GM18867 (cell line): ENCODE results near the gene MEGF11.
"Not testable (repeated sequence)": the region's sequence is repeated elsewhere in the genome, so short reads cannot be mapped to it uniquely, and the experiment has no call there.

Experiments
- ATAC-seq: cut with Tn5 transposase; IDR thresholded peaks from one replicate; pipeline ENCODE4 v1.9.1; 2021; ENCODE audit warnings: mild to moderate bottlenecking, moderate library complexity; ENCODE audit not compliant: unreplicated experiment

MEGF11 gene

DNA sequence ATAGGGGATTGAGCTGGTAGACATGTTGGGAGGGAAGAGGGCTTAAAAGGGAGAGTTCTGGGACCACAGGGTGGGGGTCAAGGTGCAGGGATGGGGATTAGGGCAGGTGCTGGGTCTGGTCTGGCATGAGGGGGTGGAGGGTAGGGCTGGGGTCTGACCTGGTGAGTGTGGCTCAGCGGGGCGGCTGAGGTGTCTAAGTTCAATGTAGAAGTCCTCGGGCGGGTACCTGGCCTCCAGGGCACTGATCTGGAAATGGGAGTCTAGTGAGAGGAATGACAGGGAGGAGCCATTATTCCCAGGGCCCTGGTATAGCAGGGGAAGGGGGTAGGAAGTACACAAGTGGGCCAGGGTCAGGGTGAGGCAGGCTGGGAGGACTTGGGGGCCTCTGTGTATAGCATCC lies 344.7 kb downstream of the MEGF11 start:
- no peak for ATAC-seq

GRCh38 chr15:65907661-65908060 lies 345.9 kb downstream of the MEGF11 start:
- ATAC-seq = no peak

DNA sequence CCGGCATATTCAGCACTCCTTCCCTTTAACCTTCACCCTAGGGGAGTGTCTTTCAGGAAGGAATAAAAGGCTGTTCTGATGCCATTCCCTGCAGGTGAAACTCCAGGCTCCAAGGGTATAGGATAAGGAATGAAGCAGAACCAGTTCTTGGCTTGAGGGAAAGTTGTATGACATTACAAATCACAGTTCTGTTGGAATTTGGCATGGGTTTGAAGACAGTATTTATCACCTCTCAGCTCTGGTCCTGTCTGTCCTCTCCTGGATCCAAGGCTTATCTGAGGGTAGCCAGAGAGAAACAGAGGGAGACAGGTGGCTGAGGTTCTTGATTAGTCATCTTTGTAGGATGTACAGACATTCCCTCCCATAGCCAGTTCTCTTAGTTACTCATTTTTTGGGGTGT lies 347.2 kb downstream of the MEGF11 start:
- ATAC-seq = no peak

DNA sequence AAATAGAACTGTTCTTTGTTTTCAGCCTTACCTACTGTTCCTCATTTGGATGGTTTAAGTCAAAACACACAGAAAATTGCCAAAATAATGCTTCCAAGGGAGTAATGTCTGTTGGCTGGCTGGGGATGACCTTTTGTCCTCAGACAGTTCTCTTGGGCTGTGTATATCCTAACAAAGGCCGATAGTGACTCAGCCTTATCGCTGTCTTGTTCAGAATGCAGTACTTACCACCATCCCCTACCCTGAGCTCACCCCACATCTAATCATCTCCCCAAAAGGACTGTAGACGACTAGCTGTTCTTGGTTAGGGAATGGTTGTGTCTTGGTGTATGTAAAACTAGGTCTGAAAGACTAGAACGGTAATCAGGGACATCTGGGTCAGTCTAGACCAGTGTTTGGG lies 349.2 kb downstream of the MEGF11 start:
- no peak for ATAC-seq

- ATAC-seq = no peak
Observed at GRCh38 chr15:65903296-65904073, 350.1 kb downstream of the MEGF11 start.

DNA sequence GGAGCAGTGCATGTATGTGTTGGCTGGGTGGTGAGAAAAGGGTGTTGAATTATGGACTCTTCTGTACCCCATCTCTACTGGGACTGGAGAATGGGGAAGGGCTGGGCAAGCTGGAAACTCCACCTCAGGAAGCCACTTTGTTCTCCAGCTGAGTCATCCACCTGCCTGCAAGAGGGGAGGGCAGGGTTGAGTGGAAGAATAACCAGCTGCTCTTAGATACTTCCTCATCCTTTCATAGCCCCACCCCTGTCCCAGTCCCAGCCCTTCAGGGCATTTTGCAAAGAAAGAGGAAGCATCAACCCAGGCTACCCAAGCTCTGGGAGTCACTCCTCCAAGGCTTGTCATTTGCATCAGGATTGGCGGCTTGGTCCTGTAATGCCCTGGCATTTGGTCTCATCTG lies 351.2 kb downstream of the MEGF11 start:
- peak; percentile 37 for ATAC-seq

DNA sequence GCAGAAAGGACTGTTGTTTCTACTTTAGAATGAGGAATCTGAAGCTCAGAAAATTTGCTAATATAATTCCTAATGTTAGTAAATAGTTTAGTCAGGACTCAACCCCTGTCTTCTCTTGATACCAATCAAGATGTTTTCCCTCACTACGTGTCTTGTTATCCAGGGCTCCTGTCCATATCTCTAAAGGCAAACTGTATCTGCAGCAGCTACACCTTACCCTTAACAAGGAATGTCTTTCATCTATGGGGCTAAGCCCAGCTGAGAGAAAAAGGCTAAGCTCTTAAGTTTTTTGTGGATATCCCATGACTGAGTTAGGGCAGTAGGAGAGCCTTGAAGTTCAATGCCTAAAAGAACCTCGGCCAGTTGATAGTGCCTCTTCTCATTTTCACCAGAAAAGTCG lies 351.7 kb downstream of the MEGF11 start:
- ATAC-seq = no peak

DNA sequence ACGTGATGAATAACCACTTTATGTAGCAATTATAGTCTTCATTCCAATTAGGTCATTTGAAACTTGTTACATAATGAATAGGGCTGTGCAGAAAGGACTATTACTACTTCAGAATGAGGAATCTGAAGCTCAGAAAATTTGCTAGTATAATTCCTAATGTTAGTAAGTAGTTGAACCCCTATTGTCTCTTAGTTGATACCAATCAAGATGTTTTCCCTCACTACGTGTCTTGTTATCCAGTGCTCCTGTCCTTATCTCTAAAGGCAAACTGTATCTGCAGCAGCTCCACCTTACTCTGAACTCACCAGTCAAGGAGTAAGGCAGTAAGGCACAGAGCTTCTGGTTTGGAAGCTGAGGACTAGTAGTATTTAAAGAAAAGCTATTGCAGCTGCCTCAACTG lies 352.2 kb downstream of the MEGF11 start:
- no peak for ATAC-seq

DNA sequence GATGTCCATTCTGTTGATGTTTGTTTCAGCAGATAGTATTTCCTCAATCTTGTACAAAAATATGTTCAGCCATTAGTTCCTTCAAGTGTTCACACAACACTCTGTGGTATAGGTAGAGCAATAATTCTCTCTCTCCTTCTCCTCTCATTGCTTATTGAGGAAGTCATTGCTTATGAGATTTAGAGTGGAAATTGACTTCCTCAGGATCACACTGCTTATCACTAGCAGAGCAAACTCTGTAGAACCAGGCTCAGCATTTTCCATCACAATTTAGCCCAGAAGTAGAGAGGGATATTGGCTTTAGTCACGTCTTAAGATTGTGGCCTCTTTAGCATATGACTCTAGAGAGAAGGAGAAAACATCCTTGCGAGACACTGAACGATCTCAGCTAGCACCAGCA lies 353.1 kb downstream of the MEGF11 start:
- no peak for ATAC-seq

DNA sequence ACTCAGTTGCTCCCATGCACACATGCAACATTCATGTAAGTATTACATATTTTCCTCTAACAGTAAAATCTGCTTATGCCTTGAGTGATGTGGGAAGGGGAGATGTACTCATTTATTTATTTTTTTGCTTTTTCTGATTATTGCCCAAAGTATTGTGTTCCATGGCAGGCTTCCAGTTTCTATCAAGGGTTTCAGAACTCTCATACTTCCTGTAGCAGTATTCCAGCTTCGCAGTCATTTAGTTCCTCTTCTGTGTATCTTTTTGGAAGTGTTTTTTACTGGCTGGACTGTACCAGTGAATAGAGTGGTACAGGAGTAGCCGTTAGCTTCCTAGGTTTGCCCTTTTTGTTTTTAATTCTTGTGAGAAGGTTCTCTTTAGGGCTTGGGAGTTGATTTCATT lies 357.3 kb downstream of the MEGF11 start:
- ATAC-seq = no peak

GRCh38 chr15:65893060-65893459 lies 360.5 kb downstream of the MEGF11 start:
- ATAC-seq = no peak

DNA sequence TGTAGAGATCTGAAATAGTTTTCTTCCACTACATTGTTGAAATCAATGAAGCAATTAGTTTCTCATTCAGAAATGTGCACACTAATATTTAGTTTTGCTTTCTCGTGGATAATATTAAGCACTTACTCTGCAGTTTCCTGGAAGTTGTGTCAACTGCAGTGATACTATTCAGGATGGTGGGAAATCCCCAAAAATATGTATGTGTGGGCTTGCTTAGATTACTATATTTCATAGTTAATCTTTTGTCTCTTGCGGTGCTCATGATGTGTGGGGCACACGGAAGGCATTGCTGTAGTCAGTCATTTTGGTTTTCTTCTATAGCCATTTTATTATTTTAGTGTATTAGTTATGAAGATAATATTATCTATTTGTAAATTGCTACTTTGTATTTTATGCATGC lies 364.6 kb downstream of the MEGF11 start:
- ATAC-seq = no peak

GRCh38 chr15:65887565-65887964 lies 366.0 kb downstream of the MEGF11 start:
- ATAC-seq = no peak

DNA sequence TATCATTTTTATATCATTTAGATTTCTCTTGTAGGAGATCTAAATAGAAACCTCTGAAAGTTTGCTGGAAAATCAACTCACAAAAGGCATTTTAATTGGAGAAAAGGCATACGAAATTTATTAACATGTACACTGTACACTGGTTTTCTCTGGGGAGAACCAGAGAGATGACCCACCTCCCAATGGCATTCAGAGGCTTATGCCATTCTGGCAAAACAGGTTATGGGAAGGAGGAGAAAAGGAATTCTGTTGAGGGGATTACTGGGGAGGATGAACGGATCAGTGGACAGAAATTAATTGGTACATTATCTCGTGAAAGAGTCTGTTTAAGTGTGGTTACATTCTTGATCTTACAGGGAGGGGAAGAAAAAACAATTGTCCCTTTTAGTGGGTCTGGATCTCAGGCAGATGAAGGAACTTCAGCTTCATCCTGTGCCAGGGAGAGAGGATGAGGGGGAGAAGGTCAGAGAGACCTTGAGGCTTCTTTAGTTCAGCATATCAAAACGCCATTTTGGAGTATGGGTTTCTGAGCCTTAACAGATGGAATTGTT lies 367.8 kb downstream of the MEGF11 start:
- ATAC-seq = no peak

DNA sequence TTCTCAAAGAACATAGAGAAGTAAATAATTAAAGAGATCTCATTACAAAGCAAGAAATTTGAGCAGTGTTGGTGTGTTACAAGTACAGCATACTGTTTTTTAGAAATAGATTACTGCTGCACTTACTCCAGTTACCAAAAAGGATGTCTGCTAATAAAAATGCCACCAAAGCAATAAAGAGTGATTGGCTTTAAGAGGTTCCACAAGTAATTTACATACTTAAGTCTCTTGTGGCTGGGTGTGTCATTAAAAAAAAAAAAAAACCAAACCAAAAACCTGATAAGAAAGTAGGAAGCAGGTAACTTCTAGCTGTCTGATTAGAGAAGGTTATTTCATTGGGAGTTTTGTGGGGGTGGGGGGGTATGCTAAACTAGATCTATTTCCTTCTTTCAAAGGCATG lies 369.0 kb downstream of the MEGF11 start:
- no peak for ATAC-seq

DNA sequence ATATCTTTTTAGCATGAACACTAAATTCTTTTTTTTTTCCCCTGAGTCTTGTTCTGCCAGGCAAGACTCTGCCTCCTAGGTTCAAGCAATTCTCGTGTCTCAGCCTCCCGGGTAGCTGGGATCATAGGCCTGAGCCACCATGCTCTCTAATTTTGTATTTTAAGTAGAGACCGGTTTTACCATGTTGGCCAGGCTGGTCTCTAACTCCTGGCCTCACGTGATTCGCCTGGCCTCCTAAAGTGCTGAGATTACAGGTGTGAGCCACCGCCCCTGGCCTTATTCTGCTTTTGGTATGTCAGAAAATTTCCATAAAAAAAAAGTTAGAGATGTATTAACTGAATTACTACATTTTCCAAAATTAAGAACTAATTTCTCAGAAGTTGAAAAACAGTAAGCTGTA lies 370.0 kb downstream of the MEGF11 start:
- no peak for ATAC-seq

DNA sequence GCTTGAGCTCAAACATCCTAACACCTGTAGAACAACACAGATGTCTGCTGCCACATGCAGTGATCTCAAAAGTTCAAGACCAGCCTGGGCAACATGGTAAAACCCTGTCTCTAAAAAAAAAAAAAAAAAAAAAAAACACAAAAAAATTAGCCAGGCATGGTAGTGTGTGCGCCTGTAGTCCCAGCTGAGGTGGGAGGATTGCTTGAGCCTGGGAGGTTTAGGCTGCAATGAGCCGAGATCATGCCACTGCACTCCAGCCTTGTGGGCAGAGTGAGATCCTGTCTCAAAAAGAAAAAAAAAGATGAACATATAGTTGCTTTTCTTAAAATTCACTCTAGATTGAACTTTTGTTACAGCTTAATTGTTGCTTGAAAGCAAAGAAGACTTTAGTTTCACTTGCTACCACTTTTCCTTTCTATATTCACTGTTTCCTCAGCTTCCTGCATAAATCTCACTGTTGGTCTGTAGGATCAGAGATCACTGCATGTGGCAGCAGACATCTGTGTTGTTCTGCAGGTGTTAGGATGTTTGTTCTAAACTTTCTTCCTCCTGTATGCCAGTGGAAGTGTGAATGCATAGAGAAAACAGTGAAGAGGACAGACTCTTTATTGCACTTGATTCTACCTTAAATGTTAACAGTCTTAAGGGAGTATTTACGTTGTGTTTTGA lies 371.6 kb downstream of the MEGF11 start:
- ATAC-seq = no peak

DNA sequence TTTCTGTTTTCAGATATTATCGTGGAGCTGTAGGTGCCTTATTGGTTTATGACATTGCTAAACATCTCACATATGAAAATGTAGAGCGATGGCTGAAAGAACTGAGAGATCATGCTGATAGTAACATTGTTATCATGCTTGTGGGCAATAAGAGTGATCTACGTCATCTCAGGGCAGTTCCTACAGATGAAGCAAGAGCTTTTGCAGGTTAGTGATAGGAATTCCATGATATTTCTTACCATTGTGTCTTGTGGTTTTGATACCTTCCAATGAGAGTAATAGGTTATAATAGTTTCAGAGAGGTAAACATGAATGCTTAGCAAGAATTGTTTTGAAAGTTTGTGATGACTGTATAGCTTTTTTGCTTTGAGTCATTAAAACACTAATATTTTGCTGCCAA lies 375.8 kb downstream of the MEGF11 start:
- ATAC-seq = no peak

DNA sequence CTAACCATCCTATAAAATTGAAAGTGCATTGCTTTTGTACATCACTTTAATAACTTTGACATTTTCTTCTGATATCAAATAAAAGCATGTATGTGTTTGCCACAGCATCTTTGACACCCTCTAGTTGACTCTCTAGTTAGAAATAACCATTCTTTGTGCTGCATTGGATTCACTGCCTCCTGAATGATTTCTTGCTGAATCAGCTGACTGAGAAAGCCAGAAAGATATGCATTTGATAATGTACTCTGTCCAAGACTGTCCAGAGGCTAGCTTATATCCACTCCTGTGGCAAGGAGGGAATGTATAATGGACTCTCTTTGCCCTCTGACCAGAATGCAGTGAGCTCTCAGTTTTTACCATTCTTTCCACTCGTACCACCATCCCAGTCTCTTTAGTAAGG lies 378.1 kb downstream of the MEGF11 start:
- no peak for ATAC-seq

- no peak for ATAC-seq
Observed at GRCh38 chr15:65873256-65873655, 380.3 kb downstream of the MEGF11 start.

DNA sequence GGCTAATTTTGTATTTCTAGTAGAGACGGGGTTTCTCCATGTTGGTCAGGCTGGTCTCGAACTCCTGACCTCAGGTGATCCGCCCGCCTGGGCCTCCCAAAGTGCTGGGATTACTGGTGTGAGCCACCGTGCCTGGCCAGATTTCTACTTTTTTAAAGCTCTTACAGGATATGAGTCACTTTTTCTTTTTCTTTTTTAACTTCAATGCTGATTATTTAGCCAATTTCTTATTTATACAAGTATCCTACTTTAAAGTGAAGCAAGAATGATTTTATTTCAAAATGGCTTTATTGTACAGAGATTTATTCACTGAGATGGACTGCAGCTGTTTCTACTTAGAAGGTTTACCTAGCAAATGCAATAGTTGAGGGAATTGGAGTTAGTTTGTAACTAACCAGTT lies 381.0 kb downstream of the MEGF11 start:
- ATAC-seq = not testable (repeated sequence)

DNA sequence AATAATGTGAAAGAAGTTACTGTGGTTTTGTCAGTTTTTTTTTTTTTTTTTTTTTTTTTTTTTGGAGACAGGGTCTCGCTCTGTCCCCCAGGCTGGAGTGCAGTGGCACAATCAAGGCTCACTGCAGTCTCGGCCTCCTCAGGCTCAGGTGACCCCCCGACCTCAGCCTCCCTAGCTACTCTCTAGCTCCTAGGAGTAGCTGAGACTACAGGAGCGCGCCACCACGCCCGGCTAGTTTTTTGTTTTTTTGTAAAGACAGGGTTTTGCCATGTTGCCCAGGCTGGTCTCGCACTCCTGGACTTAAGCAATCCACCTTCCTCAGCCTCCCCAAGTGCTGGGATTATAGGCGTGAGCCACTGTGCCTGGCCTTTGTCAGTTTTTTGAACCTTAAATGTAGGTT lies 381.7 kb downstream of the MEGF11 start:
- not testable (repeated sequence) for ATAC-seq
